Small intestine (tissue), 16 donors: ENCODE results near the gene CXorf51B. TPM values are rescaled to one million over a fixed set of nuclear protein-coding genes. Genes with fewer than 3 reads are reported as not detected.
"Not testable (repeated sequence)": the region's sequence is repeated elsewhere in the genome, so short reads cannot be mapped to it uniquely, and the experiment has no call there.

ENCODE experiments used
- DNase-seq, 2 donors: peaks; one replicate each; pipeline versions ENCODE4 v3.0.0 to v3.0.0-alpha.2; 2013
- FAIRE-seq: peaks from 2 replicates; lab custom pipeline; 2012; peaks lifted over from hg19 to GRCh38; lab: Jason Lieb, UNC
- H3K27ac ChIP-seq, 3 donors: one replicate each; pipeline ENCODE4 v1.5.1; 2013; ENCODE audit warnings: low read length in 2 of 3, mild to moderate bottlenecking in 2 of 3, control low read depth in 1 of 3, inconsistent platforms in 1 of 3, low read depth in 1 of 3, moderate library complexity in 1 of 3
- H3K27me3 ChIP-seq, 3 donors: one replicate each; pipeline ENCODE4 v1.6.1; 2013; ENCODE audit warnings: low read length in 3 of 3, inconsistent platforms in 1 of 3; ENCODE audit not compliant: control insufficient read depth in 3 of 3, insufficient read depth in 3 of 3
- H3K36me3 ChIP-seq, 3 donors: one replicate each; pipeline ENCODE4 v1.6.1; 2013; ENCODE audit warnings: low read length in 3 of 3, inconsistent platforms in 1 of 3, low read depth in 1 of 3, mild to moderate bottlenecking in 1 of 3, moderate library complexity in 1 of 3; ENCODE audit not compliant: control insufficient read depth in 3 of 3, insufficient read depth in 2 of 3
- H3K4me1 ChIP-seq, 3 donors: one replicate each; pipeline ENCODE4 v1.6.1; 2013; ENCODE audit warnings: low read length in 2 of 3, inconsistent platforms in 1 of 3, low read depth in 1 of 3, mild to moderate bottlenecking in 1 of 3, moderate library complexity in 1 of 3; ENCODE audit not compliant: control insufficient read depth in 3 of 3, insufficient read depth in 2 of 3
- H3K4me3 ChIP-seq, 3 donors: one replicate each; pipeline ENCODE4 v1.5.1; 2013; ENCODE audit warnings: low read length in 3 of 3, control low read depth in 1 of 3, inconsistent platforms in 1 of 3, low read depth in 1 of 3, mild to moderate bottlenecking in 1 of 3, moderate library complexity in 1 of 3
- H3K9me3 ChIP-seq, 2 donors: one replicate each; pipeline ENCODE4 v1.6.1; 2013; ENCODE audit warnings: low read depth in 1 of 2, low read length in 1 of 2; ENCODE audit not compliant: control insufficient read depth in 2 of 2, insufficient read depth in 1 of 2
- WGBS, 3 donors: extraction: QIAGEN DNeasy Blood & Tissue Kit; methylation state at CpG; one replicate each; pipeline ENCODE4 v1.1.7; 2013; 5-methylcytosine and 5-hydroxymethylcytosine counted together
- long read RNA-seq, 10 donors: transcript quantifications; one replicate each; lab custom pipeline, GENCODE V29; 2026
- polyA plus RNA-seq, 4 donors: library from polyadenylated mRNA; stranded (reverse) in 3 of 4; unstranded in 1 of 4; fragments of 200-250 nt in 3 of 4; fragments of 120-200 nt in 1 of 4; gene quantifications; one replicate each; pipeline versions ENCODE4 v1.2.1 to v1.2.3, GENCODE V29; 2013
- donor health status: healthy with polysubstance abuse.
- donor health status: control.
- donor health status: control.
- donor health status: Bipolar disorder and iron deficiency.
- donor health status: healthy.

Gene CXorf51B
- polyA plus RNA-seq: not detected
- long read RNA-seq, donor 1: 0 reads
- long read RNA-seq, donor 2: 0 reads
- long read RNA-seq, donor 3: 0 reads
- long read RNA-seq, donor 4: 0 reads
- long read RNA-seq, donor 5: 0 reads
- long read RNA-seq, donor 6: 0 reads
- long read RNA-seq, donor 7: 0 reads
- long read RNA-seq, donor 8: 0 reads
- long read RNA-seq, donor 9: 0 reads
- long read RNA-seq, donor 10: 0 reads

DNA sequence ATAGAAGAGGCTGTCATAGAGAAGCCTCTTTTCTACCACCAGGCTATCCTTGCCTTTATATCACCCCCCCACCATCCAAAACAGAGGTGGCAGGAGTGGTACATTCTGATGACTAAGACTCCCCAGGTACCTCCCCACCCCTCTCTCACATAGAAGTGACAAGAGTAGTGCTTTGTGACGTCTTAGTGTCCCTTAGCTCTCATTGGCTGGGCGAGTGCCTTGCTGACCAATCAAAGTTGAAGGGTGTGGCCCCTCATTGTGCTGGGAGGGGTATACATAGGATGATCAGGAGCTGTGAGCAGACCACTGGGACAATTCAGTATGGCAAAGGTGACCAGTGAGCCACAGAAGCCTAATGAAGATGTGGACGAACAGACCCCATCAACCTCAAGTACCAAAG is at the start of gene CXorf51B:
TSS of gene CXorf51B (plus strand) at position 301 of the 400 bp plus-strand sequence. CDS start at position 322, 21 bp downstream.
- H3K36me3 ChIP-seq, H3K4me3 ChIP-seq, DNase-seq, H3K9me3 ChIP-seq, H3K4me1 ChIP-seq, FAIRE-seq, H3K27ac ChIP-seq, H3K27me3 ChIP-seq: not testable (repeated sequence)
- no CpG with 5 or more reads among the region's 3 CpGs for WGBS, 3 donors

DNA sequence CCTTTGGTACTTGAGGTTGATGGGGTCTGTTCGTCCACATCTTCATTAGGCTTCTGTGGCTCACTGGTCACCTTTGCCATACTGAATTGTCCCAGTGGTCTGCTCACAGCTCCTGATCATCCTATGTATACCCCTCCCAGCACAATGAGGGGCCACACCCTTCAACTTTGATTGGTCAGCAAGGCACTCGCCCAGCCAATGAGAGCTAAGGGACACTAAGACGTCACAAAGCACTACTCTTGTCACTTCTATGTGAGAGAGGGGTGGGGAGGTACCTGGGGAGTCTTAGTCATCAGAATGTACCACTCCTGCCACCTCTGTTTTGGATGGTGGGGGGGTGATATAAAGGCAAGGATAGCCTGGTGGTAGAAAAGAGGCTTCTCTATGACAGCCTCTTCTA is 5.1 kb downstream of the CXorf51B start, which contains the start of gene CXorf51A:
TSS of gene CXorf51A (minus strand) at position 101 of the 400 bp plus-strand sequence. CDS start at position 80, 21 bp downstream.
- not testable (repeated sequence) for H3K9me3 ChIP-seq, H3K27me3 ChIP-seq, FAIRE-seq, H3K27ac ChIP-seq, H3K4me3 ChIP-seq, H3K36me3 ChIP-seq, DNase-seq, H3K4me1 ChIP-seq
- WGBS, 3 donors: no CpG with 5 or more reads among the region's 3 CpGs

DNA sequence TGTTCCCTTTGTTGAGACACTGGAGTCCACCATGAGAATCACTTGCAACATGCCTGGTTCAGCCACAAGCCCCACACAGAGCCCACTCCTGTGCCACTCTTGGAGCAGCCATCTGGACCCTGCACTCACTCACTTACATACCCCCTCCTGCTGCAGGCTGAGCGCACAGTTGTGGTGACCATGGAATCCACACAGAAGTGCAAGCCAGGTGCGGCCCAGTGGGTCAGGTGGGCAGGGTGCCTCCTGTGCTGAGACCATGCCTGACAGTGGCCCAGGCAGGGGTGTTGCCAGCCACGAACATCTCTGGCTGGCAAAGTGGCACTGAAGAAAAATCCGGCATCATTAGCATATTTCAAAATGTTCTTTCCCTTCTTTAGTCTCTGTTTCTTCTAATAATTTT is 22.4 kb downstream of the CXorf51B start:
- no peaks in the 10 kb centered on the region for H3K27me3 ChIP-seq
- no peaks in the 10 kb centered on the region for H3K4me1 ChIP-seq
- WGBS, 3 donors: 82 to 91% (median 83%) methylated on average over 4 of the region's 4 CpGs
- no peak for DNase-seq
- H3K9me3 ChIP-seq: peaks cover 0 to 9% of the 10 kb centered on the region in 2 donors
- H3K36me3 ChIP-seq: no peaks in the 10 kb centered on the region
- FAIRE-seq: no peak
- H3K27ac ChIP-seq: no peak overlapping the region
- no peak overlapping the region for H3K4me3 ChIP-seq

DNA sequence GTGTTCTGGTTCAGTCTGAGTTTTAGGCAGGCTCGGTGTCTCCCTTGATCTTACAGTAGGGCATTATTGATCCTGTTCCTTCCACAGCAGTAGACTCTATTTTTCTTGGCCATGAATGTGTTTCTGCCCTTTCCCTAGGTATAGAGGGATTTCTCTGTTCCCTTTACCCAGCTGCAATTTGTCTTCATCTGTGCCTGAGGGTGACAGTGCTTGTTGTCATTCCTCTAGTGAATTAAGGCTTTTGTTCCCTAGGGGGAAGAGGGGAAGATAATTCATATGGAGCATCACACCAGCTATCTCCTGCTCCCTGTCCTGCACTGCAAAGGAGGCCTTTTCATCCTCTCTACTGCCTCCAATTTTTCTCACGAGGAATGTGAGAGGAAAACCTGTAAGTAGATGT is 44.7 kb downstream of the CXorf51B start:
- WGBS, 3 donors: 44 to 92% (median 57%) methylated on average over 2 of the region's 2 CpGs
- DNase-seq: no peak
- H3K36me3 ChIP-seq: no peaks in the 10 kb centered on the region
- no peak for FAIRE-seq
- H3K27me3 ChIP-seq: no peaks in the 10 kb centered on the region
- H3K4me3 ChIP-seq: no peak overlapping the region
- H3K9me3 ChIP-seq: peaks cover 0 to under 1% of the 10 kb centered on the region in 2 donors
- H3K27ac ChIP-seq: no peak overlapping the region
- H3K4me1 ChIP-seq: no peaks in the 10 kb centered on the region

Other genes starting within 250 kb of the CXorf51B start
- gene CXorf51A, start 5.0 kb downstream of the CXorf51B start, polyA plus RNA-seq: not detected